ENCODE results near the gene CDH4. TPM values are rescaled to one million over a fixed set of nuclear protein-coding genes. Genes with fewer than 3 reads are reported as not detected.

CDH4 gene
- total and polyA plus RNA-seq, 9 of the 15 experiments (the other 6 are each of a cell fraction or from before 2014, with no cell fraction given): 0.04 TPM; not detected in 8

- TF ChIP-seq, protein P1, sequence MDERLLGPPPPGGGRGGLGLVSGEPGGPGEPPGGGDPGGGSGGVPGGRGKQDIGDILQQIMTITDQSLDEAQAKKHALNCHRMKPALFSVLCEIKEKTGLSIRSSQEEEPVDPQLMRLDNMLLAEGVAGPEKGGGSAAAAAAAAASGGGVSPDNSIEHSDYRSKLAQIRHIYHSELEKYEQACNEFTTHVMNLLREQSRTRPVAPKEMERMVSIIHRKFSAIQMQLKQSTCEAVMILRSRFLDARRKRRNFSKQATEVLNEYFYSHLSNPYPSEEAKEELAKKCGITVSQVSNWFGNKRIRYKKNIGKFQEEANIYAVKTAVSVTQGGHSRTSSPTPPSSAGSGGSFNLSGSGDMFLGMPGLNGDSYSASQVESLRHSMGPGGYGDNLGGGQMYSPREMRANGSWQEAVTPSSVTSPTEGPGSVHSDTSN (CRISPR knock-in tag; IDR thresholded peaks at IDR 0.05; ENCODE audit: low read depth): no peak
- TF ChIP-seq, protein P1 (tag; conservative IDR thresholded peaks at IDR 0.05; ENCODE audit: low read depth): no peak
- TF ChIP-seq, protein P2, sequence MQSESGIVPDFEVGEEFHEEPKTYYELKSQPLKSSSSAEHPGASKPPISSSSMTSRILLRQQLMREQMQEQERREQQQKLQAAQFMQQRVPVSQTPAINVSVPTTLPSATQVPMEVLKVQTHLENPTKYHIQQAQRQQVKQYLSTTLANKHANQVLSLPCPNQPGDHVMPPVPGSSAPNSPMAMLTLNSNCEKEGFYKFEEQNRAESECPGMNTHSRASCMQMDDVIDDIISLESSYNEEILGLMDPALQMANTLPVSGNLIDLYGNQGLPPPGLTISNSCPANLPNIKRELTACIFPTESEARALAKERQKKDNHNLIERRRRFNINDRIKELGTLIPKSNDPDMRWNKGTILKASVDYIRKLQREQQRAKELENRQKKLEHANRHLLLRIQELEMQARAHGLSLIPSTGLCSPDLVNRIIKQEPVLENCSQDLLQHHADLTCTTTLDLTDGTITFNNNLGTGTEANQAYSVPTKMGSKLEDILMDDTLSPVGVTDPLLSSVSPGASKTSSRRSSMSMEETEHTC (IDR thresholded peaks at IDR 0.05): no peak
- TF ChIP-seq BRF1 (IDR thresholded peaks at IDR 0.05; ENCODE audit: borderline replicate concordance, extremely low read depth, insufficient read length) (no peak), ZNF174 (CRISPR knock-in tag; IDR thresholded peaks at IDR 0.05) (no peak), HEY1 (CRISPR knock-in tag; IDR thresholded peaks at IDR 0.05; ENCODE audit: borderline replicate concordance) (no peak), ATF7 (IDR thresholded peaks at IDR 0.05) (no peak), ZNF444 (CRISPR knock-in tag; IDR thresholded peaks at IDR 0.05) (no peak)
Observed at GRCh38 chr20:61973515-61974356, 721.7 kb downstream of the CDH4 start (continued).
